OCI-LY1 (cell line): ENCODE measurements around the gene ZSWIM8.

Experiments used
- H2AFZ ChIP-seq: fragments of 200-600 bp; sonication (generic), shearing (Covaris generic); 2 replicates; pipeline ENCODE4 v1.6.0; 2014; ENCODE audit warnings: antibody characterized with exemption, mild to moderate bottlenecking, low read length
- H3F3A ChIP-seq: fragments of 200-600 bp; sonication (generic), shearing (Covaris generic); 2 replicates; pipeline ENCODE4 v1.6.0; 2014; ENCODE audit warnings: mild to moderate bottlenecking, antibody characterized with exemption, low read length, moderate library complexity; ENCODE audit not compliant: insufficient read depth
- H3K27ac ChIP-seq: fragments of 200-600 bp; sonication (generic); 2 replicates; pipeline ENCODE4 v1.5.1; 2014; ENCODE audit warnings: low read length, mixed run types, mild to moderate bottlenecking, low read depth; ENCODE audit not compliant: poor library complexity, severe bottlenecking
- H3K27me3 ChIP-seq: fragments of 200-600 bp; sonication (generic); 2 replicates; pipeline ENCODE4 v1.6.0; 2014; ENCODE audit warnings: antibody characterized with exemption, mild to moderate bottlenecking, low read length, moderate library complexity; ENCODE audit not compliant: insufficient read depth
- H3K36me3 ChIP-seq: fragments of 200-600 bp; sonication (generic); 2 replicates; pipeline ENCODE4 v1.6.1; 2014; ENCODE audit warnings: mild to moderate bottlenecking, antibody characterized with exemption, low read length, moderate library complexity, mixed read lengths; ENCODE audit not compliant: insufficient read depth
- H3K4me1 ChIP-seq: fragments of 200-600 bp; sonication (generic); 2 replicates; pipeline ENCODE4 v1.5.1; 2014; ENCODE audit warnings: mild to moderate bottlenecking, low read length, moderate library complexity; ENCODE audit not compliant: insufficient read depth, severe bottlenecking
- H3K4me2 ChIP-seq: fragments of 200-600 bp; sonication (generic), shearing (Covaris generic); 2 replicates; pipeline ENCODE4 v1.6.1; 2014; ENCODE audit warnings: low read length
- H3K4me3 ChIP-seq: fragments of 200-600 bp; sonication (generic); 2 replicates; pipeline ENCODE4 v1.5.1; 2014; ENCODE audit warnings: low read length, low read depth, mild to moderate bottlenecking, mixed read lengths; ENCODE audit not compliant: poor library complexity, severe bottlenecking
- H3K79me2 ChIP-seq: fragments of 200-600 bp; shearing (Covaris generic); 2 replicates; pipeline ENCODE4 v1.6.1; 2016; ENCODE audit warnings: mixed run types, low read length, mixed read lengths; ENCODE audit not compliant: insufficient read depth
- H3K9ac ChIP-seq: fragments of 200-600 bp; sonication (generic), shearing (Covaris generic); 2 replicates; pipeline ENCODE4 v1.6.1; 2014; ENCODE audit warnings: mild to moderate bottlenecking, low read length, mixed read lengths
- H3K9me2 ChIP-seq: fragments of 200-600 bp; sonication (generic), shearing (Covaris generic); 2 replicates; pipeline ENCODE4 v1.6.1; 2014; ENCODE audit warnings: low read depth, mild to moderate bottlenecking, low read length, mixed read lengths
- H3K9me3 ChIP-seq: fragments of 200-600 bp; shearing (Covaris generic); 2 replicates; pipeline ENCODE4 v1.6.1; 2014; ENCODE audit warnings: low read length, mixed read lengths
- H4K20me1 ChIP-seq: fragments of 200-600 bp; sonication (generic), shearing (Covaris generic); 2 replicates; pipeline ENCODE4 v1.6.0; 2016; ENCODE audit warnings: mild to moderate bottlenecking, low read length; ENCODE audit not compliant: insufficient read depth
- CTCF ChIP-seq: fragments of 200-600 bp; sonication (generic), shearing (Covaris generic); IDR thresholded peaks from 2 replicates; pipeline ENCODE4 v1.5.1; 2017; ENCODE audit warnings: mild to moderate bottlenecking, antibody characterized with exemption, low read length, moderate library complexity, mixed read lengths
- EZH2 ChIP-seq: fragments of 200-600 bp; sonication (generic), shearing (Covaris generic); IDR thresholded peaks from 2 replicates; pipeline ENCODE4 v1.8.0; 2017; ENCODE audit warnings: borderline replicate concordance, mixed run types, mild to moderate bottlenecking, antibody characterized with exemption, low read length, moderate library complexity, mixed read lengths

ZSWIM8 gene

DNA sequence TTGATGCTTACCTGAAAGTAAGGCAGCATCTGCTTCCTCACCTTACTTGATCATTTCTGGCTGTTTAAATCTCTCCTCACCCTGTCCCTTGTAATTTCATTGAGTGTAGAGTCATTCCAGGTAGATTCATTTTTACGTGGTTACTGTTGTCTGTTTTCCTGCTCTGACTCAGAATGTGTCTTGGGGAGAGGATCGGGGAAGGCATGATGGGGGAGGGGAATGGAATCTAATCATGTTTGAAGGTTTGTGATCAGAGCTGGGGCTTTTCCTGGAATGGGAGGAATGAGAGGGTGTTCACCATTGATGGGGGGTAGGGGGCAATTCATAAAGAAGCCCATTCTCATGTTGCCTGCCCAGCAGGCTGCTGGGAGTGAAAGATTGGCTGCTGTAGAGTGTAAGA, 22.5 kb upstream of the ZSWIM8 start:
- Histone ChIP-seq H3K4me2 (no peak overlapping the region), H4K20me1 (no peaks in the 10 kb centered on the region), H3K9me3 (no peaks in the 10 kb centered on the region), H3K79me2 (no peaks in the 10 kb centered on the region), H3K4me3 (no peak overlapping the region), H3K4me1 (peaks cover 31% of the 10 kb centered on the region), H3F3A (0 out of 2 replicates have a peak, but pooled peaks cover 9% of the 10 kb centered on the region), H3K36me3 (peaks cover 75% of the 10 kb centered on the region), H2AFZ (no peak overlapping the region), H3K27ac (no peak overlapping the region), H3K9me2 (no peaks in the 10 kb centered on the region), H3K27me3 (no peaks in the 10 kb centered on the region), H3K9ac (no peak overlapping the region)
- TF ChIP-seq EZH2, result no peak
- TF ChIP-seq CTCF, result no peak

DNA sequence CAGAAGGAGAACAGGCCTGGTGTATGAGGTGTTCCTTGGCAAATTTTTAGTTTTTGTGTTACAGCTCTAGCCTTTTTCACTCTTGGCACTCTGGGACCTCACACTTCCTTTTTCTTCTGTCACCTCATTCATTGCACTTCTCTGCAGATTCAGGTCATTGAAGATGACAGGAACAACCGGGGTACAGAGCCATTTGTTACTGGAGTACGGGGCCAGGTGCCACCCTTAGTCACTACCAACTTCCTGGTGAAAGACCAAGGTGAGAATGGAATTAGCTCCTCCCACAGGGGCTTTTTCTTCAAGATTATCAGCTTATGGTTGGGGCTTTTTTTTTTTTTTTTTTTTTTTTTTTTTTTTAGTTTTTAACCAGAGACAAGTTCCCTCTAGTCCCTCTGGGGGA, 22.1 kb upstream of the ZSWIM8 start:
- Histone ChIP-seq H3K27me3 (no peaks in the 10 kb centered on the region), H3K9ac (no peak overlapping the region), H2AFZ (no peak overlapping the region), H3K4me3 (no peak overlapping the region), H3K9me2 (no peaks in the 10 kb centered on the region), H3K4me2 (no peak overlapping the region), H3F3A (0 out of 2 replicates have a peak, but pooled peaks cover 9% of the 10 kb centered on the region), H3K9me3 (no peaks in the 10 kb centered on the region), H3K36me3 (peaks cover 78% of the 10 kb centered on the region), H3K79me2 (no peaks in the 10 kb centered on the region), H3K27ac (no peak overlapping the region), H3K4me1 (peaks cover 30% of the 10 kb centered on the region), H4K20me1 (no peaks in the 10 kb centered on the region)
- TF ChIP-seq CTCF (no peak), EZH2 (no peak)

GRCh38 chr10:73765066-73765465, 20.3 kb upstream of the ZSWIM8 start:
- Histone ChIP-seq H4K20me1 (no peaks in the 10 kb centered on the region), H3K4me1 (peaks cover 28% of the 10 kb centered on the region), H3K27ac (no peak overlapping the region), H3K9me2 (no peaks in the 10 kb centered on the region), H3K27me3 (no peaks in the 10 kb centered on the region), H3K4me3 (no peak overlapping the region), H2AFZ (no peak overlapping the region), H3F3A (0 out of 2 replicates have a peak, but pooled peaks cover 3% of the 10 kb centered on the region), H3K9ac (no peak overlapping the region), H3K9me3 (no peaks in the 10 kb centered on the region), H3K79me2 (no peaks in the 10 kb centered on the region), H3K36me3 (peaks cover 86% of the 10 kb centered on the region), H3K4me2 (no peak overlapping the region)
- TF ChIP-seq CTCF (no peak), EZH2 (no peak)
